GM12892 (cell line): ENCODE measurements around the gene AHNAK2.

Source experiments
- POLR2A ChIP-seq: IDR thresholded peaks from 2 replicates; pipeline ENCODE4 v1.6.1; 2011; ENCODE audit warnings: low read depth, low read length, control low read depth
- POLR2AphosphoS5 ChIP-seq: IDR thresholded peaks from 2 replicates; pipeline ENCODE4 v1.6.1; 2011; ENCODE audit warnings: low read depth, low read length, control low read depth

- no peak for TF ChIP-seq POLR2AphosphoS5
- TF ChIP-seq POLR2A: 0 out of 2 replicates have a peak, but pooled peaks have one; percentile 6
Measured at GRCh38 chr14:105018414-105018813, 40.2 kb upstream of the AHNAK2 start.
